ENCODE measurements around the gene CDH5. TPM values are rescaled to one million over a fixed set of nuclear protein-coding genes. Genes with fewer than 3 reads are reported as not detected.

CDH5 gene
- total and polyA plus RNA-seq, 2 of the 13 experiments (the other 11 are each of a cell fraction or from before 2014, with no cell fraction given): 0.71 to 1.1 TPM

GRCh38 chr16:66360624-66361324 lies 5.7 kb upstream of the CDH5 start:
- Histone ChIP-seq H3K4me3 (replicated peaks in 1 of 3; ENCODE audit: insufficient read depth in 1 of 3, low read depth in 2 of 3, low read length in 3 of 3) (no peak overlapping the region), H3K4me2 (ENCODE audit: low read depth, low read length) (no peak overlapping the region), H3K9me3 (ENCODE audit: low read length) (no peaks in the 10 kb centered on the region), H4K20me1 (ENCODE audit: insufficient read depth, low read length) (no peaks in the 10 kb centered on the region), H3K79me2 (ENCODE audit: insufficient read depth, low read length) (no peaks in the 10 kb centered on the region), H3K4me1 (ENCODE audit: insufficient read depth, low read length) (peaks cover 13% of the 10 kb centered on the region; the same call in 1 of the 2 replicates), H3K36me3 (replicated peaks in 1 of 2; ENCODE audit: control insufficient read depth in 1 of 2, insufficient read depth in 2 of 2, low read length in 2 of 2) (no peaks in the 10 kb centered on the region), H3K27ac (ENCODE audit: extremely low read length, insufficient read depth, low read length) (no peak overlapping the region), H3K9ac (ENCODE audit: insufficient read depth, low read depth, low read length) (no peak overlapping the region), H2AFZ (ENCODE audit: low read length) (no peak overlapping the region), H3K27me3 (ENCODE audit: control insufficient read depth in 1 of 2, insufficient read depth in 2 of 2, low read length in 2 of 2) (peaks cover 11 to 65% of the 10 kb centered on the region in 2 experiments; a peak in 4 of 5 replicates)
- CTCF ChIA-PET (ENCODE audit: low intra/inter-chr PET ratio, low total read pairs): no interaction called here
- ATAC-seq: no peak
- intact Hi-C loops (cut with micrococcal nuclease; ENCODE audit: unreplicated experiment) (no loop called here), in situ Hi-C loops (cut with HindIII; ENCODE audit: extremely low pct_ligation_motif_present, low pct_unique_long_range_greater_than_20kb) (no loop called here)
- TF ChIP-seq ZNF629 (CRISPR knock-in tag; conservative IDR thresholded peaks at IDR 0.05): peak; percentile 92
- no peak for TF ChIP-seq SRSF9 (IDR thresholded peaks at IDR 0.05; ENCODE audit: borderline replicate concordance, insufficient read depth, low read depth, low read length, poor library complexity, severe bottlenecking)
- POLR2A ChIA-PET: no interaction called here
- BruUV-seq (replicated peaks): no TSS peak
- 23% methylated on average over 6 of the region's 12 CpGs for WGBS (ENCODE audit: low lambda C conversion rate)
- no peak for FAIRE-seq
- no peak for DNase-seq (ENCODE audit: low spot score)

- intact Hi-C loops (cut with micrococcal nuclease; ENCODE audit: unreplicated experiment): no loop called here
These were observed 4.8 kb upstream of the CDH5 start for GRCh38 chr16:66361604-66362135.

More at GRCh38 chr16:66361604-66362135, 4.8 kb upstream of the CDH5 start:
- no peak overlapping the region for H3K27ac ChIP-seq (ENCODE audit: extremely low read length, insufficient read depth, low read length)
- CTCF ChIA-PET (ENCODE audit: low intra/inter-chr PET ratio, low total read pairs): no interaction called here
- BruUV-seq (replicated peaks): no TSS peak
- H4K20me1 ChIP-seq (ENCODE audit: insufficient read depth, low read length): no peaks in the 10 kb centered on the region
- FAIRE-seq: no peak
- POLR2A ChIA-PET: no interaction called here
- ATAC-seq: no peak
- H3K4me2 ChIP-seq (ENCODE audit: low read depth, low read length): no peak overlapping the region
- no peak for DNase-seq (ENCODE audit: low spot score)
- H2AFZ ChIP-seq (ENCODE audit: low read length): no peak overlapping the region
- H3K36me3 ChIP-seq (replicated peaks in 1 of 2; ENCODE audit: control insufficient read depth in 1 of 2, insufficient read depth in 2 of 2, low read length in 2 of 2): no peaks in the 10 kb centered on the region
- no peak overlapping the region for H3K4me3 ChIP-seq (replicated peaks in 1 of 3; ENCODE audit: insufficient read depth in 1 of 3, low read depth in 2 of 3, low read length in 3 of 3)
- H3K9ac ChIP-seq (ENCODE audit: insufficient read depth, low read depth, low read length): no peak overlapping the region
- H3K4me1 ChIP-seq (ENCODE audit: insufficient read depth, low read length): peaks cover 13% of the 10 kb centered on the region; the same call in 1 of the 2 replicates
- H3K27me3 ChIP-seq (ENCODE audit: control insufficient read depth in 1 of 2, insufficient read depth in 2 of 2, low read length in 2 of 2): peaks cover 16 to 74% of the 10 kb centered on the region in 2 experiments; a peak in 4 of 5 replicates
- 14% methylated on average over 5 of the region's 5 CpGs for WGBS (ENCODE audit: low lambda C conversion rate)
- TF ChIP-seq ZBTB4 (CRISPR knock-in tag; IDR thresholded peaks at IDR 0.05; ENCODE audit: borderline replicate concordance): no peak
- peak; percentile 59; the same call in 1 of the 2 replicates for TF ChIP-seq ZNF768 (CRISPR knock-in tag; IDR thresholded peaks at IDR 0.05)
- H3K79me2 ChIP-seq (ENCODE audit: insufficient read depth, low read length): no peaks in the 10 kb centered on the region
- H3K9me3 ChIP-seq (ENCODE audit: low read length): no peaks in the 10 kb centered on the region
- in situ Hi-C loops (cut with HindIII; ENCODE audit: extremely low pct_ligation_motif_present, low pct_unique_long_range_greater_than_20kb): no loop called here

All from HepG2 (cell line).